GM18508 (cell line): ENCODE measurements around the gene HDAC4.

Experiments
- ATAC-seq: cut with Tn5 transposase; IDR thresholded peaks from one replicate; pipeline ENCODE4 v1.9.1; 2021; ENCODE audit warnings: moderate number of reproducible peaks; ENCODE audit not compliant: insufficient read depth, unreplicated experiment

HDAC4 gene

DNA sequence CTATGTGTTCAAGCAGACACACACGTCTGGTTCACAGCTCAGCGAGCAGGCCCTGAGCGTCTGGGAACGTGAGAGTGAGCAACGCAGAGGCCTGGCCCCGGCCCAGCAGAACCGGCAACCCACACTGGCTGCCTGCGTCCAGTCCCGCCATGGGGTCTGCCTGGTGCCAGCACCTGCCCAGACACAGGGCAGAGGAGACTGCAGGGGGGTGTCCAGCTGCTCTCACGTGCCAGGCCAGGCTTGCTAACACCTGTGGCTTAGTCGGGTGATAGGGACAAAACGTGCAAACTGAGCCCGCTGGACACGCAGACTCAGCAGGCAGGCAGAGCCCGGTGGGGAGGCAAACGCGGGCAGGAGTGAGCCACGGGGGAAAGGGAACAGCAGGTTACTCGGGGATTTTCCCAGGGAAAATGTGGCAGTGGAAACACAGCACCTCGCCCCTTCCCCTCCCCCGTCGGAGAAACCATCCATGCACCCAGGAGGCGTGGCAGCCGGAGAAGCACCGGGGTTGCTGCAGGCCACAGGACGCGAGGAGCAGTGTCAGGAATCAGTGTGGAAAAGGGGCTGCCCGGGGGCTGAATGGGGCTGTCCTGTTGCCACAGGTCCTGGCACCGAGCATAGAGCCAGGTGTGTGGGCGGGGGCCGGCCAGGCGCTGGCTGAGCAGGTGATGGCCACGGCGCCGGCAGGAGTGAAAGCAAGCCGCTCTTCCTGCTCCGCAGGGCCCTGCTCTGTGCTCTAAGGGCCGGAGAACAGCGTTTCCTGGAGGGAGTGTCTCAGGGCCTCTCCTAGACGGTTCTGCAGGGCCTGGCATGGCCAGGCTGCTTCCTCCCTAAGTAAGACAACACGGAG, 154.7 kb downstream of the HDAC4 start:
- no peak for ATAC-seq

DNA sequence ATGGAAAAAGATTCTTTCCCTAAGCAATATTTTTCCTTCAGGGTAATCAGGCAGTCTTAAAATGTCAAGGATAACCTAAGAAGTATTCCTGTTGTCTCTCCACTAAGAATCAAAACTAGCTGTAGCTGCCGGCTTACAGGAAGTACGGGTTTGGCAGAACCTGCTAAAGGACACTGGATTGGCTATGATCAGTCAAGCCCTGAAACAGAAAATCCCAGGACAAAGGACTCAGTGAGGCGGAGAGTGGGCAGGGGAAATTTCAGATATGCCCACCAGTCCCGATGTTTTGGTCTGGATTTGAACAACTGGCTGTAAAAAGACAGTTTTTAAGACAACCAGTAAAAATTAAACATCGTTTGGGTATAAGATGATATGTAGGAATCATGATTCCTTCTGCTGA, 155.7 kb downstream of the HDAC4 start:
- ATAC-seq = no peak

- ATAC-seq = no peak
These were observed 156.2 kb downstream of the HDAC4 start for GRCh38 chr2:239244625-239245024.

DNA sequence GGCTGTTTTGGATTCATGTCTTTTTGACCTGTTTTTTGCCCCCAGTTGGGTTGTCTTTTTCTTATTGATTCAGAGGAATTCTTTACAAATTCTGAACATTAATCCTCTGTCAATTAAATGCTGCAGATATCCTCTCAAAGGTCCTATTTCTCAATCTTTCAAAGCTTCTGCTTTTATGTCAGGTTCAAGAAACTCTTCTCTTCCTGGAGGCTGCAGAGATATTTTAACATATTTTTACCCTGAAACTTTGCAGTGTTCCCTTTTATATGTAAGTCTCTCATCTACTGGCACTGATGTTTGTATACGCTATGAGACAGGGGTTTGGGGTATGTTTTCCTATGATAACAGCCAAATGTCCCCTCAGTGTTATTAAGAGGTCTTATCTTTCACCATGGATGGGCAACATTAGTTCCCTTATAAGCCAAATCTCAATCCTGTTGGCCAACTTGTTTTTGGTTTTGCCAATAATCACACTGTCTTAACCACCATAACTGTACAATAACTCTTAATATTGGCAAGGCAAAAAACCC, 159.3 kb downstream of the HDAC4 start:
- ATAC-seq = no peak

GRCh38 chr2:239240414-239240881, 160.4 kb downstream of the HDAC4 start:
- ATAC-seq = no peak

DNA sequence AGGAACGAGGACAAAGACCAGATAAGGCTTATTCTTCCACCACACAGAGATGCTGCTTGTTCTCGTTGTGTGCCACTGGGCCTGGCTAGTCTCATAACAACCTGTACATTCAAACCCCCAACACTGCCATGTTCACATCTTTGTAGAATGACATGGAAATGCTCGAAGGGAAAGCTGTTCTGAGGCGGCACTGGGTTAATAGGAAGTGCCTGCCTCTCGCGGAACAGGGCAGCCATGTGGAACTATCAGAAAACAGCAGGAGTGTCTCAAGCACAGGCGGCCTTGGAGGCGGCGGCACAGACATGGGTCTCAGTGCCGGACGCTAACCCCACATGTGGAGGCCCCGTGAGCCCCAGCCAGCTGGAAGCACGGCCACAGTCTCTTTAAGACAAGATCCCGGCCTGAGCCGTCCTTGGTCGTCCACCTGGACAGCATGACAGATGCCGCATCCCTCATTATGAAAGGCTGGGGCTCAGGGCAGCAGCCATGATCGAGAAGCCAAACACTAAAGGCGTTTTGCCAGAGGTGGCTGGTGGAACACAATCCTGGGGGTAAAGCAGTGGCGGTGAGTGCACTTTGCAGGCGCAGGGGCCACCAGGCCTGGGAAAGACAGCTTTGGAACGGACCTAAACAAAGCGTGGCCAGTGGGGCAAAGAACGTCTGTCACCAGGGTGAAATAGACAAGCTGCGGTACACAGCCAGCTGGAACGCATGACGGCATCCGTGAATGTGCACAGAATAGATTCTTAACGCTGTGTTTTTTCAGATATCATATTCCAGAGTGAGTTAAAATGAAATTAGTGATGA, 161.0 kb downstream of the HDAC4 start:
- no peak for ATAC-seq

- no peak for ATAC-seq
These were observed 161.8 kb downstream of the HDAC4 start for GRCh38 chr2:239238839-239239606.

DNA sequence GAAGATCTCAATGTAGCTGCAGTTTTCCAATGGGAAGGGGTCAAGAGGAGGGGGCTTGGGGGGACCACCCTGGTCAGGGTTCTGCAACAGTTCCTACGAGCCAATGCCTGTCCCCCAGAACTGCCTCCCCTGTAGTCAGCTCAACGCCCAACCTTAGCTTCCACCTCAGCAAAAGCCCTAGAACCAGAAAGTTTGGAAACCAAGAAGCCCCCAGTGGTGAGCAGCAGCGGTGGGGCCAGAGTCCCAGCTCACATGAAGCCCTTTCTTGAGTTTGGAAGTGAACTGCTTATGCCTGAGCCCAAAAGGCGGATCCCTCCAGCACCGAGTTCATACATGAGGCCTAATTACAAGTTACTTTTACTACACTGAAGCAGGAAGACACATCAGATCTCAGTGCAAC, 162.4 kb downstream of the HDAC4 start:
- no peak for ATAC-seq

- ATAC-seq = no peak
These were observed 164.0 kb downstream of the HDAC4 start for GRCh38 chr2:239236808-239237205.

DNA sequence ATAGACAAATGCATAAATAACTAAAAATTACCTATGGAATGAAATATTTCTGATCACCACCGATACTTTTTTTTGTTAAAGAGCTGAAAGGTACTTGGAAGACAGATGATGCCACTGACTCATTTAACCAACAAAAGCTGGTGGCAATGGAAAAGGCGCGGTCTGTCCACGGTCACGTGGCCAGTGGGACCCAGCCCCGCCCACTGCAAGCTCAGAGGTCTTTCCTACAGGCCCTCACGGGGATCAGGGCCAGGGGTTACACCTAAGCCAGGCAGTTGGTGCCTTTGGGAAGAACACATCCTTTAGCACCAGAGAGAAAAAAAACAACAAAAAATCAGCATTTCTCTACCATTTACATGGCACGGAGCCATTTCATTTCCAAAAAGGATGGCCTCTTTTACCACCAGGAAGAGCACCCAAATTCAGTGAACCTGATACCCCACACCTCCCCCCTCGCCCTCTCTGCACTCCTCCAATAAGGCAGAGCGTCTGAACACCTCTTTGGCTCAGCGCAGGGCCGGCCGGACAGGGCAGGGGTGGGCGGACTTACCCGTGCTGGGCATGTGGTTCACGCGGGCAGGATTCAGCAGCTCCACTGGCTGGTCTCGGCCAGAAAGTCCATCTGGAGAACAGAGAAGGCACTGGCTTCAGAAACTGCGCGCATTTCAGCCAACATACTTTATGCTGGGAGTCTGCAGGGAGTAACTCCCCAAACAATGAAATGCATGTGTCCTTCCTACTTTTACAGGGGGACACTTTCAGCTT, 164.6 kb downstream of the HDAC4 start:
- no peak for ATAC-seq

DNA sequence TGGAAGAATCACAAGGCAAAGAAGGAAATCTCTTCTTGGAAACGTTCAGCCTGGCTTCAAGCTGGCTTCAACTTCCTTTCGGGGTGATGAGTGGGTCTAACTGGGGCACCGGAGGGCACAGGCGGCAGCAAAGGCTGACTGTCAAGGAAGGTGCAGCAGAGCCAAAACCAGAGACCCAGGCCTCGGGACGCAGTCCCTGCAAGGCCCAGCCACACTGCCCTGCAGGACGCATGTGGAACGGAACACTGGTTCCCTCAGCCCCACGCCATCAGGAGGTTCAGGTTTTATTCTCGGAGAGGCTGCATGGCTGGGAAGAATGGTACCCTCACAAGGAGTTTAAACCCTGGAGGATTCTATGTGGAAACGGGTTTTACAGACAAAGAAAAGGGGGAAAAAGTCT, 165.5 kb downstream of the HDAC4 start:
- no peak for ATAC-seq

DNA sequence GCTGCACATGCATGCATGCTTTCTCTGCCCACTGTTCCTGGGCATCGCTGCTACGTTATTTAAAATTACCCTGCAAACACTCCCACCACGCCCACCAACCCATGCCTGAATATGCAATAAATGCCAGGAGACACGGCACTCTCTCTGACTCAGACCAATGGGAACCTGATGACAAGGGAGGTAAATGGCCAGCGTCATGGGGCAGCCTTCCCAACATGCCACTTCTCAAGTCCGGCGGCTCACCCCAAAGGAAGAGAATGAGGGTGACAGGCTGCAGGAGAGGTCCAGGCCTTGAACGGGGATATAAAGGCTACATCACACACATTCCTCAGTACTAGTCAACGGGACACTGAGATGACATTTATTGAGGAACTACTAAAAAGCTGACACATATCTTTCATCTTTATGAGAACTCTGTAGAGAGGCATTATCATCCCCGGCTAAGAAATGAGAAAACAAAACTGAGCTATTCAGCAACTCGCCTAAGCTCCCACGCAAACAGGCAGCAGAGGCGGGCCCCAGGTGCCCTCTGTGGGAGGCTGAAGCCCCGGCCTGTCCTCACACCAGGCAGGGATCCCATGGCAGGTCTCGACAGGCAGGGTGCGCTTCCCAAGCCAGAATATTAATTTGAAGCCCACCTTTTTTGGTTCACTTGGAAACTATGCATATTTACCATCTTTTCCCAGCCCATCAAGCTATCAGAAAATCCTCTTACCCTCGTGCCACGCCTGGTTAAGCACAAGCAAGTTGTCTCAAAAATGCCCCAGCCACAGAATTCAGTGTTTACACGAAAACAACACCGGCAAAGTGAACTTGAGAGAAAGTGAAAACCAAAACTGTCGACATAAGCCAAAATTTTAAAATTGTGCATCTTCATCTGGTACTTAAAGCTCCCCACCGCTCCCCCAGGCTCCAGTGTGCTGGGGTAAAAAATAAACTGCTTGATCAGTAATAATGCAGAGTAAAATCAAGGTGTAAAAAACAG, 166.3 kb downstream of the HDAC4 start:
- ATAC-seq = no peak

- ATAC-seq = no peak
These were observed 167.2 kb downstream of the HDAC4 start for GRCh38 chr2:239233576-239233975.

GRCh38 chr2:239232195-239232578, 168.6 kb downstream of the HDAC4 start:
- no peak for ATAC-seq

DNA sequence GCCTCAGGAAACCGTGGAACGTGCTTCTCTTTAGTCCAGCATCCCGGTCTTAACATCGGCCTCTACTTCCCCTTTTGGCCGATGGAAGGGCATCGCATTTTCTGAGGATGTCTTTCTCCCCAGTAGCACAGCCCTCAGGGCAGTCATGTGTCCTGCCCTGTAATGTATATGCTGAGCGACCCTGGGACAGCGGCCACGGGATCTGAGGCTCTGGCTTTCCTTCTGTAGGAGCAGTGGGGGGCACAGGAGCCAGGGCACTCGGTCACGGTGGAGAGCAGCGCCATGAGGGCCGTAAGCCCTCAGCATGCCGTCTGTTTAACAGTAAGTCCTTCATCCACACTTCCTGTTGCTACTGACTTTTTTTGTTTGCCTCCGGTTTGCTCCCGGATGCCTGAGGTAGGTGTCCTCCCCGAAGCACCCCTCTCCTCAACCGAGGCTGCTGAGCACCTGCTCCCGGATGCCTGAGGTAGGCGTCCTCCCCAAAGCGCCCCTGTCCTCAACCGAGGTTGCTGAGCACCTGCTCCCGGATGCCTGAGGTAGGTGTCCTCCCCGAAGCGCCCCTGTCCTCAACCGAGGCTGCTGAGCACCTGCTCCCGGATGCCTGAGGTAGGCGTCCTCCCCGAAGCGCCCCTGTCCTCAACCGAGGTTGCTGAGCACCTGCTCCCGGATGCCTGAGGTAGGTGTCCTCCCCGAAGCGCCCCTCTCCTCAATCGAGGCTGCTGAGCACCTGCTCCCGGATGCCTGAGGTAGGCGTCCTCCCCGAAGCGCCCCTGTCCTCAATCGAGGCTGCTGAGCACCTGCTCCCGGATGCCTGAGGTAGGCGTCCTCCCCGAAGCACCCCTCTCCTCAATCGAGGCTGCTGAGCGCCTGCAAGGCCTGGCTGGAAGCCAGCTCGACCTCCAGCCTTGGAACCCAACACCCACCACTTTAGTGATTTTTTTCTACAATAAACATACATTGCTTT, 169.3 kb downstream of the HDAC4 start:
- no peak for ATAC-seq

GRCh38 chr2:239230318-239231052, 170.3 kb downstream of the HDAC4 start:
- no peak for ATAC-seq
